Stimulated activated CD8-positive, alpha-beta memory T cell treated with anti-CD3 and anti-CD28 coated beads, Interleukin-7, amount 100 ng/mL, for 24 hours (primary cell): ENCODE measurements around the gene THBS4.

Source experiments
- DNase-seq: peaks from one replicate; pipeline ENCODE4 v3.0.0-alpha.2; 2020; ENCODE audit warnings: low read depth

Gene THBS4

GRCh38 chr5:80048084-80048780 lies 13.1 kb downstream of the THBS4 start:
- DNase-seq = no peak

- DNase-seq = no peak
Observed at GRCh38 chr5:80052464-80052863, 17.3 kb downstream of the THBS4 start.

- DNase-seq = no peak
Observed at GRCh38 chr5:80054682-80055081, 19.5 kb downstream of the THBS4 start.

GRCh38 chr5:80055491-80056170 lies 20.5 kb downstream of the THBS4 start:
- DNase-seq = no peak

GRCh38 chr5:80057099-80057498 lies 22.0 kb downstream of the THBS4 start:
- DNase-seq = no peak

DNA sequence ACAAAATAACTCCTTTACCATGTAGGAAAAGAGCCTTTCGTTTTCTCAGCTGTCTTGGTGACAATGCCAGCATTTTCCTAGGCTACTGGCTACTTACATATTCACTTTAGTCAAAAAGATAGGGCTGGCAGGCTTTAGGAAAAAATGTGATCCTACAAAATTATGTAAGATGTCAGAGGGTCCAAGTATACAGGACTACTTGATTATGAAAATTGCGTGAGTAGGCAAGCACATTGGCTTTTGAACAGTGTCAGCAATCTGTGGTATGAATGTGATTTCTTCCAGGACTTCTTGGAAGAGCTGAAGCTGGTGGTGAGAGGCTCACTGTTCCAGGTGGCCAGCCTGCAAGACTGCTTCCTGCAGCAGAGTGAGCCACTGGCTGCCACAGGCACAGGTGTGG lies 22.8 kb downstream of the THBS4 start:
- DNase-seq = no peak

DNA sequence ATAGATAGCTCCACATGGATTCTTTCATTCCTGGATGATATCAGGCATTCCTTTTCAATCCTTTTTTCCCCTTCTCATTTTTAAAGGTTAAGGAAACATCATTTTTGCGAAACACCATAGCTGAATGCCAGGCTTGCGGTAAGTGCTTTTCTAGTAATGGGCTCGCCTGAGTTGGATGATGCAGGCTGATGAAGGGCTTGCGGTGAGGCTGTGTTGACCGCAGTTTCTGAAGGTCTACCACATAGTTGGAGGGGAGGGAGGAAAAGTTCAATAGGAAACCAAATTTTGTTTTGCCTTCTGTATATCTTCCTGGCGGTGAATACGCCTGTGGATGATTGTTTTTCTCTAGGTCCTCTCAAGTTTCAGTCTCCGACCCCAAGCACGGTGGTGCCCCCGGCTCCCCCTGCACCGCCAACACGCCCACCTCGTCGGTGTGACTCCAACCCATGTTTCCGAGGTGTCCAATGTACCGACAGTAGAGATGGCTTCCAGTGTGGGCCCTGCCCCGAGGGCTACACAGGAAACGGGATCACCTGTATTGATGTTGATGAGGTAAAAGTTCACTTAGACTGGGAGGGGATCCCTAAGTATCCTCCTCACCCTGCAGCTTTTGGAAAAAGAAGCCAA lies 24.3 kb downstream of the THBS4 start:
- no peak for DNase-seq

DNA sequence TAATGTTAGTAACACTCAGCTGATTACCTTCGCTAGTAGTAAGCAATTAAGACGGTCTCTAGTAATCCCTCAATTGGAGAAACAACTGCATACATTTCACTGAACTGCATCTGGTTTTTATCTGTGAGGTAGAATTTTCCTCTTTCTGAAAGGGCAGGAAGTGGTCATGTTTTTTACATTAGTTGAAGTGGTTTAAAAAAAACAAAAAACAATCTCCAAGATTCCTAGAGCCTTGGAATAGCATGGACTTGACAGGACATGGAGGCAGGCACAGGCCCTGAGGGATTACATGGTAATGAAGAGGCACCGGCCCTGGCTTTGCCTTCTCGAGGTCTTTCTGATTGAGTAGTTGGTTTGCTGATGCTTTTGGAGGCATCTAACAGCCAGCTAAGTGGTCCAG lies 25.8 kb downstream of the THBS4 start:
- no peak for DNase-seq

DNA sequence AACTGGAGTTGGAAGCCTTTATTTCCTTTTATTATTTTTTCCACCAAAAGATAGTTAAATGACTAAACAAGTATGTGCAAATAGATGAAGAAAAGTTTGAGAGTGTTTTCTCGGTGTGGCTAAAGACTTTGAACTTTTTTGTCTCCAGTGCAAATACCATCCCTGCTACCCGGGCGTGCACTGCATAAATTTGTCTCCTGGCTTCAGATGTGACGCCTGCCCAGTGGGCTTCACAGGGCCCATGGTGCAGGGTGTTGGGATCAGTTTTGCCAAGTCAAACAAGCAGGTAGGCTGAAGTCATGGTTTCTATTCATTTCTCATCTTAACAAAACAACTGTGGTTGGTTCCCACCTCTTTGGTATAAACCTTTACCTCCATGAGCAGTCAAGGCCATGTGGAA lies 26.4 kb downstream of the THBS4 start:
- DNase-seq = no peak

- DNase-seq = no peak
Observed at GRCh38 chr5:80064124-80064523, 29.0 kb downstream of the THBS4 start.

GRCh38 chr5:80067016-80067415 lies 31.9 kb downstream of the THBS4 start:
- DNase-seq = no peak

DNA sequence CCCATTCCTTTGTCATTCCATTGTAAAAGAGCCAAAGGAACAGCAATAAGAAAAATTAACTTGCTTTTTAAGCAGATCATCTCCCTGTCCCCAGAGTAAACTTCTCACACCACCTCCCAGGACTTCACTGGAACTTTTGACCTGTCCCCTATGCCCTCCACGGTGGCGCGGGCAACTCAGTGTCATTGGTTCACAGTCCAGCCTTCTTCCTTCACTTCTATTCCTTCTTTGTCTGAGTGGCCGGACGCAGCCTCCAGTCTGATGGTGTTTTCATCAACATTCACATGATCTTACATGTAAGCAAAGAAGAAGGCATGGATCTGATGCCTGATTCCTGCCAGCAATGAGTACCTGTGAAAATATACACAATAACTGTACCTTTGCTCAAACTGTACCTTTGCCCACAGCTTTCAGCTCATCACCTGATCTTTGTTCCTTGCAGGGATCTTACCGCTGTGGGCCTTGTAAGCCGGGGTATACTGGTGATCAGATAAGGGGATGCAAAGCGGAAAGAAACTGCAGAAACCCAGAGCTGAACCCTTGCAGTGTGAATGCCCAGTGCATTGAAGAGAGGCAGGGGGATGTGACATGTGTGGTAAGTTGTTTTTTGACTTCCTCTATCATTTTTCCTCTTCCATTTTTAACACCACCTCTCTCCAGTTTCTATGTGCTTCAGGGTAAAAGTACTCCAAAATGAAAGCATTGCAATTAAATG lies 32.5 kb downstream of the THBS4 start:
- no peak for DNase-seq

- no peak for DNase-seq
Observed at GRCh38 chr5:80068246-80068636, 33.1 kb downstream of the THBS4 start.

DNA sequence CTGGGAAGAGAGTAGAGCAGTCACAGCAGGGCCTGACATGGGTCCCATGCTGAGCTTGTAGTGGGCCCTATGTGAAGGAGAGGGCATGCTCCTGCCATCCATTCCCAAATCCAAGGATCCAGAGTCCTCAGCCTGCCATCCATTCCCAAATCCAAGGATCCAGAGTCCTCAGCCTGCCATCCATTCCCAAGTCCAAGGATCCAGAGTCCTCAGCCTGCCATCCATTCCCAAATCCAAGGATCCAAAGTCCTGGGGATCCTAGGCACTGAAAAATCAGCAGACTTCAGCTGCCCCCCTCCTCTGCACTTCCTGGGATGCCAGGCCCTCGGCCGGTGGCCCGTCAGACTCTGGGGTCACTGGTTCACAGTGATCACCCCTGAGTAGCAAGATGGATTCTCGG lies 33.6 kb downstream of the THBS4 start:
- DNase-seq = no peak

- no peak for DNase-seq
Observed at GRCh38 chr5:80069251-80069800, 34.2 kb downstream of the THBS4 start.

GRCh38 chr5:80069918-80070318 lies 34.8 kb downstream of the THBS4 start:
- no peak for DNase-seq

DNA sequence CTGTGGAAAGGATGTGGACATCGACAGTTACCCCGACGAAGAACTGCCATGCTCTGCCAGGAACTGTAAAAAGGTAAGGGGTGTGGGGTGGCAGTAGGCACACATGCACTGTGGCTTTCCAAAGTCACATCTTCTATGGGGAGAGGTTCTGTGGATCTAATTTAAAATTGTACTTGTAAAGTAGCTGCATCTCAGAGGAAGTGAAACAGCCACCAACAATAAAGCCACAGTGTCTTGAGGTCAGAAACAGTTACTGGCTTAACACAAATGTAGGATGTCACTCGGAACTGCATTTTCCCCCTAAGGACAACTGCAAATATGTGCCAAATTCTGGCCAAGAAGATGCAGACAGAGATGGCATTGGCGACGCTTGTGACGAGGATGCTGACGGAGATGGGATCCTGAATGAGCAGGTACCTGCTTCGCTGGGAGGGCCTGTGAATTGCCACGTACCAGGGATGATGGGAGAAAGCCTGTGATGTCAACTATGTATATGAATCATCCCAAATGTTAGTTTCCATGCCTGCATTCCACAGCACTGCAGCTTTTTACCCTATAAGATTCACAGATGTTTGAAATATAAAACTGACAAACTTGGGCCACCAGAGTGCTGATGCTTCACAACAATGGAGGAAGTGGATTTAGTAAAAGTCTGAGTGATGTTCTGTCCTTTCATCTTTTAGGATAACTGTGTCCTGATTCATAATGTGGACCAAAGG lies 35.3 kb downstream of the THBS4 start:
- no peak for DNase-seq

- no peak for DNase-seq
Observed at GRCh38 chr5:80071510-80072021, 36.4 kb downstream of the THBS4 start.

DNA sequence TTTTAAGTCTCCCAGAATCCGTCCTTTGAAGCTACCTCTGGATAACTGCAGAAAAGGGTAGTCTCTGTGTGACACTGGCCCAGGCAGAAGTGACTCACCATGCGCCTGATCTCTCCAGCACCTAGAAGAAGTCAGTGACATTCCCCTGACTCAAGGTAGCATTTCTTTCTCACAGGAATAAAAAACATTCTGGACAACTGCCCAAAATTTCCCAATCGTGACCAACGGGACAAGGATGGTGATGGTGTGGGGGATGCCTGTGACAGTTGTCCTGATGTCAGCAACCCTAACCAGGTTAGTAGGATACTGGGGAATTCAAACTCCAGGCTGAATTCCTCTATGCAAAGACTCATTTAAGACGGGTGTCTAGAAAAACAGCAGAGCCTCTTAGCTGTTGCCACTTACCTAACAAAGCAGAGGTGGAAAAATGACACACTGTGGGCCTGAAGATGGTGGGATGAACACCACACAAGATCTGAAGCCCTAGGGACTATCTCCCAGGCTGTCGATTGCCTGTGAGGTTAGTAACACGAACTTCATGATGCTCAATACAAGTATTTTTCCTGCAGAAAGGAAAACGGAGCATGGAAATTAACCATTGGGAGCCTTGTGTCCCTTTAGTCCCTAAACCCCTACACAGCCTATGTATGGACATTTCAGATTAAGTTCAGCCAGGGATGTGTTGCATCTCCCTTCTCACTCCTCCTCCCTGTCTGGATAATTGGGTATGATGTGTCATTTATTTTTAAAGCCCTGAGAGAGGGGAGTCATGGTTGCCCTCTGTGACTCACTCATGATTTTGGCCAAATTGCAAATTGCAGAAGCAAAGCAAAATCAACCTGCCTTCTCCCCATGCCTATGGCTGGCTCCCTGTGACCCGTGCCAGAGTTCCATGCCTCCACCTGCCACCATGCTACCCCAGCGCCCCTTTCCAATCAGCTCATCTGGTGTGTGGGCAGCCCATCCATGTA lies 37.2 kb downstream of the THBS4 start:
- no peak for DNase-seq
